Liver (tissue), 9 donors: ENCODE measurements around the gene COL19A1. TPM values are rescaled to one million over a fixed set of nuclear protein-coding genes. Genes with fewer than 3 reads are reported as not detected.

Experiments
- DNase-seq: peaks from one replicate; pipeline ENCODE4 v3.0.0-alpha.2; 2017; ENCODE audit warnings: low spot score
- H3K27ac ChIP-seq, 2 donors: one replicate each; pipeline ENCODE4 v1.7.0; 2013; ENCODE audit warnings: inconsistent platforms in 2 of 2, low read length in 2 of 2, control low read depth in 1 of 2, low read depth in 1 of 2, mild to moderate bottlenecking in 1 of 2
- H3K27me3 ChIP-seq, 4 donors: one replicate each; pipeline versions ENCODE4 v1.6.1 to v1.7.0; 2013; ENCODE audit warnings: low read length in 3 of 4, inconsistent platforms in 1 of 4, mild to moderate bottlenecking in 1 of 4, moderate library complexity in 1 of 4; ENCODE audit not compliant: control insufficient read depth in 4 of 4, insufficient read depth in 4 of 4
- H3K36me3 ChIP-seq, 4 donors: one replicate each; pipeline versions ENCODE4 v1.6.1 to v1.7.0; 2013; ENCODE audit warnings: low read length in 3 of 4, mild to moderate bottlenecking in 3 of 4, low read depth in 1 of 4, moderate library complexity in 1 of 4; ENCODE audit not compliant: control insufficient read depth in 4 of 4, insufficient read depth in 3 of 4
- H3K4me1 ChIP-seq, 4 donors: one replicate each; pipeline versions ENCODE4 v1.6.1 to v1.7.0; 2013; ENCODE audit warnings: low read length in 3 of 4, mild to moderate bottlenecking in 3 of 4, moderate library complexity in 1 of 4; ENCODE audit not compliant: control insufficient read depth in 4 of 4, insufficient read depth in 4 of 4
- H3K4me3 ChIP-seq, 3 donors: one replicate each; pipeline versions ENCODE4 v1.6.1 to v1.7.0; 2013; ENCODE audit warnings: low read length in 3 of 3, control low read depth in 1 of 3, low read depth in 1 of 3, mild to moderate bottlenecking in 1 of 3
- H3K9ac ChIP-seq, 2 donors: one replicate each; pipeline ENCODE4 v1.7.0; 2013; ENCODE audit warnings: low read length in 2 of 2, mild to moderate bottlenecking in 2 of 2, moderate library complexity in 2 of 2, control low read depth in 1 of 2, low read depth in 1 of 2
- H3K9me3 ChIP-seq, 4 donors: one replicate each; pipeline versions ENCODE4 v1.6.1 to v1.7.0; 2013; ENCODE audit warnings: low read length in 3 of 4; ENCODE audit not compliant: control insufficient read depth in 4 of 4
- ATF3 ChIP-seq: IDR thresholded peaks from 2 replicates; pipeline ENCODE4 v1.6.1; 2016; ENCODE audit warnings: antibody characterized with exemption
- EGR1 ChIP-seq, 2 donors: IDR thresholded peaks; 2 replicates each; pipeline ENCODE4 v1.6.1; 2016 to 2018; ENCODE audit warnings: antibody characterized with exemption in 2 of 2, low read depth in 2 of 2
- FOXA1 ChIP-seq: IDR thresholded peaks from 2 replicates; pipeline ENCODE4 v1.6.1; 2016; ENCODE audit warnings: antibody characterized with exemption
- FOXA2 ChIP-seq: IDR thresholded peaks from 2 replicates; pipeline ENCODE4 v1.6.1; 2016; ENCODE audit warnings: antibody characterized with exemption
- GABPA ChIP-seq, 2 donors: IDR thresholded peaks in 1 of 2; conservative IDR thresholded peaks in 1 of 2; 2 replicates each; pipeline ENCODE4 v1.6.1; 2016; ENCODE audit warnings: antibody characterized with exemption in 2 of 2, mild to moderate bottlenecking in 1 of 2, moderate library complexity in 1 of 2
- HNF4A ChIP-seq, 2 donors: conservative IDR thresholded peaks; 2 replicates each; pipeline ENCODE4 v1.6.1; 2016; ENCODE audit warnings: antibody characterized with exemption in 2 of 2, mild to moderate bottlenecking in 2 of 2
- JUND ChIP-seq, 2 donors: IDR thresholded peaks; 2 replicates each; pipeline ENCODE4 v1.6.1; 2016; ENCODE audit warnings: antibody characterized with exemption in 2 of 2
- MAX ChIP-seq: IDR thresholded peaks from 2 replicates; pipeline ENCODE4 v1.6.1; 2016; ENCODE audit warnings: antibody characterized with exemption
- RAD21 ChIP-seq, 2 donors: IDR thresholded peaks; 2 replicates each; pipeline ENCODE4 v1.6.1; 2016; ENCODE audit warnings: antibody characterized with exemption in 2 of 2, mild to moderate bottlenecking in 2 of 2
- REST ChIP-seq: IDR thresholded peaks from 2 replicates; pipeline ENCODE4 v1.6.1; 2016; ENCODE audit warnings: antibody characterized with exemption, mild to moderate bottlenecking
- RXRA ChIP-seq, 2 donors: IDR thresholded peaks; 2 replicates each; pipeline ENCODE4 v1.6.1; 2017 to 2018; ENCODE audit warnings: antibody characterized with exemption in 2 of 2, mild to moderate bottlenecking in 1 of 2
- SP1 ChIP-seq: IDR thresholded peaks from 2 replicates; pipeline ENCODE4 v1.6.1; 2018; ENCODE audit warnings: antibody characterized with exemption, mild to moderate bottlenecking
- TAF1 ChIP-seq: conservative IDR thresholded peaks from 2 replicates; pipeline ENCODE4 v1.6.1; 2016; ENCODE audit warnings: antibody characterized with exemption, mild to moderate bottlenecking
- ZBTB33 ChIP-seq: IDR thresholded peaks from 2 replicates; pipeline ENCODE4 v1.6.1; 2016; ENCODE audit warnings: antibody characterized with exemption
- WGBS: extraction: QIAGEN DNeasy Blood & Tissue Kit; methylation state at CpG from one replicate; pipeline ENCODE4 v1.1.7; 2013; 5-methylcytosine and 5-hydroxymethylcytosine counted together
- polyA plus RNA-seq, 2 donors: library from polyadenylated mRNA; stranded (reverse) in 1 of 2; unstranded in 1 of 2; fragments of 200-250 nt in 1 of 2; fragments of >200 nt in 1 of 2; fragmentation: Nextera tagmentation in 1 of 2; extraction: Ambion mirVana in 1 of 2; gene quantifications; one replicate each; pipeline versions ENCODE4 v1.2.1 to v1.2.3, GENCODE V29; 2013 to 2015
- total RNA-seq, 2 donors: library from RNA; depleted of rRNA; stranded (reverse); fragments of >200 nt; gene quantifications; one replicate each; pipeline ENCODE4 v1.2.3, GENCODE V29; 2014
- donor health status: healthy.
- donor health status: healthy.
- donor health status: healthy.
- donor health status: healthy.
- donor health status: healthy.

The COL19A1 gene
- total and polyA plus RNA-seq, 4 donors = 0.25 to 0.51 TPM; not detected in 2

GRCh38 chr6:69875715-69876114 lies 9.4 kb downstream of the COL19A1 start (continued):
- TF ChIP-seq MAX (no peak), GABPA (IDR thresholded peaks at IDR 0.05 in 1 of 2, conservative IDR thresholded peaks at IDR 0.05 in 1 of 2) (no peak), TAF1 (no peak), RXRA (IDR thresholded peaks at IDR 0.05) (no peak), FOXA1 (no peak)

- Histone ChIP-seq H3K27me3 (no peaks in the 10 kb centered on the region), H3K9ac (no peak overlapping the region), H3K36me3 (no peaks in the 10 kb centered on the region), H3K27ac (no peak overlapping the region), H3K4me1 (no peaks in the 10 kb centered on the region), H3K9me3 (no peaks in the 10 kb centered on the region), H3K4me3 (no peak overlapping the region)
- no peak for DNase-seq
- TF ChIP-seq FOXA2 (no peak), FOXA1 (no peak), MAX (no peak), EGR1 (IDR thresholded peaks at IDR 0.05; ENCODE audit: low read depth in 2 of 2) (no peak), REST (no peak), GABPA (IDR thresholded peaks at IDR 0.05 in 1 of 2, conservative IDR thresholded peaks at IDR 0.05 in 1 of 2) (no peak), HNF4A (conservative IDR thresholded peaks at IDR 0.05) (no peak), ATF3 (no peak), ZBTB33 (no peak), RAD21 (IDR thresholded peaks at IDR 0.05) (no peak), JUND (IDR thresholded peaks at IDR 0.05) (no peak)
- WGBS = 93% methylated on average over 1 of the region's 1 CpG
These were observed 12.4 kb downstream of the COL19A1 start for GRCh38 chr6:69878795-69879194.

- H3K27ac ChIP-seq = no peak overlapping the region
- no peaks in the 10 kb centered on the region for H3K36me3 ChIP-seq
- DNase-seq = no peak
- no peak overlapping the region for H3K9ac ChIP-seq
- 87% methylated on average over 3 of the region's 3 CpGs for WGBS
- H3K9me3 ChIP-seq = no peaks in the 10 kb centered on the region
- TF ChIP-seq SP1 (no peak), EGR1 (IDR thresholded peaks at IDR 0.05; ENCODE audit: low read depth in 2 of 2) (no peak)
- H3K4me1 ChIP-seq = no peaks in the 10 kb centered on the region
- no peaks in the 10 kb centered on the region for H3K27me3 ChIP-seq
- H3K4me3 ChIP-seq = no peak overlapping the region
These were observed 14.2 kb downstream of the COL19A1 start for GRCh38 chr6:69880601-69881000.
